Upper lobe of left lung (tissue), 6 donors: ENCODE results near the gene CMTM4. TPM values are rescaled to one million over a fixed set of nuclear protein-coding genes. Genes with fewer than 3 reads are reported as not detected.
A peak's percentile ranks its signal among the peaks of the same experiment; 100 is the strongest.

ENCODE experiments used
- ATAC-seq, 2 donors: fragments of 200-7000 bp; cut with Tn5 transposase; one replicate each; pipeline ENCODE4 v1.9.1; 2022; ENCODE audit warnings: mild to moderate bottlenecking in 2 of 2, moderate library complexity in 2 of 2; ENCODE audit not compliant: low FRiP score in 2 of 2
- DNase-seq, 2 donors: peaks; one replicate each; pipeline ENCODE4 v3.0.0-alpha.2; 2019 to 2020
- H3K27ac ChIP-seq, 4 donors: fragments of 200-600 bp; sonication (generic); one replicate each; pipeline ENCODE4 v1.5.1; 2016 to 2019
- H3K27me3 ChIP-seq, 4 donors: fragments of 200-600 bp; sonication (generic); one replicate each; pipeline ENCODE4 v1.5.1; 2017 to 2019
- H3K36me3 ChIP-seq, 4 donors: fragments of 200-600 bp; sonication (generic); one replicate each; pipeline ENCODE4 v1.5.1; 2016 to 2019
- H3K4me1 ChIP-seq, 4 donors: fragments of 200-600 bp; sonication (generic); one replicate each; pipeline ENCODE4 v1.5.1; 2018 to 2019
- H3K4me3 ChIP-seq, 4 donors: fragments of 200-600 bp; sonication (generic); one replicate each; pipeline ENCODE4 v1.5.1; 2017 to 2019; ENCODE audit warnings: mild to moderate bottlenecking in 2 of 4, moderate library complexity in 1 of 4
- H3K9me3 ChIP-seq, 4 donors: fragments of 200-600 bp; sonication (generic); one replicate each; pipeline ENCODE4 v1.5.1; 2018 to 2019
- EP300 ChIP-seq, 4 donors: sonication (generic); formaldehyde crosslinking; IDR thresholded peaks; one replicate each; pipeline ENCODE4 v1.5.1; 2017; ENCODE audit warnings: antibody characterized with exemption in 4 of 4, control low read depth in 2 of 4
- POLR2A ChIP-seq, 4 donors: fragments of 450-650 bp; IDR thresholded peaks; one replicate each; pipeline ENCODE4 v1.5.1; 2016 to 2017; ENCODE audit warnings: antibody characterized with exemption in 4 of 4, mild to moderate bottlenecking in 2 of 4
- POLR2AphosphoS5 ChIP-seq, 2 donors: sonication (generic); formaldehyde crosslinking; IDR thresholded peaks; one replicate each; pipeline ENCODE4 v1.5.1; 2017; ENCODE audit warnings: antibody characterized with exemption in 2 of 2
- WGBS, 2 donors: methylation state at CpG; one replicate each; pipeline ENCODE4 v1.1.5; 2017 to 2018; 5-methylcytosine and 5-hydroxymethylcytosine counted together
- total RNA-seq, 6 donors: library from RNA; depleted of rRNA in 4 of 6; stranded (reverse); fragments of >200 nt in 4 of 6; gene quantifications; one replicate each; pipeline versions ENCODE4 v1.1.0 to v1.2.1, GENCODE V29; 2016 to 2021
- TF ChIP-seq, protein P1 (sequence below), 6 experiments: fragments of 450-650 bp in 4 of 6; fragments of 200-600 bp in 2 of 6; sonication (generic) in 2 of 6; IDR thresholded peaks; one replicate each; pipeline ENCODE4 v1.5.1; 2016 to 2019; ENCODE audit warnings: antibody characterized with exemption in 6 of 6
- donor health status: DM: no; HTN: no; CAD: no; lungs with moderate emphysema.
- donor health status: DM: no; HTN: yes; CAD: no; lungs with severe emphysema.

The CMTM4 gene
- total RNA-seq, 6 donors from 2014 or later = 35.6 to 82.1 (median 55.1) TPM

DNA sequence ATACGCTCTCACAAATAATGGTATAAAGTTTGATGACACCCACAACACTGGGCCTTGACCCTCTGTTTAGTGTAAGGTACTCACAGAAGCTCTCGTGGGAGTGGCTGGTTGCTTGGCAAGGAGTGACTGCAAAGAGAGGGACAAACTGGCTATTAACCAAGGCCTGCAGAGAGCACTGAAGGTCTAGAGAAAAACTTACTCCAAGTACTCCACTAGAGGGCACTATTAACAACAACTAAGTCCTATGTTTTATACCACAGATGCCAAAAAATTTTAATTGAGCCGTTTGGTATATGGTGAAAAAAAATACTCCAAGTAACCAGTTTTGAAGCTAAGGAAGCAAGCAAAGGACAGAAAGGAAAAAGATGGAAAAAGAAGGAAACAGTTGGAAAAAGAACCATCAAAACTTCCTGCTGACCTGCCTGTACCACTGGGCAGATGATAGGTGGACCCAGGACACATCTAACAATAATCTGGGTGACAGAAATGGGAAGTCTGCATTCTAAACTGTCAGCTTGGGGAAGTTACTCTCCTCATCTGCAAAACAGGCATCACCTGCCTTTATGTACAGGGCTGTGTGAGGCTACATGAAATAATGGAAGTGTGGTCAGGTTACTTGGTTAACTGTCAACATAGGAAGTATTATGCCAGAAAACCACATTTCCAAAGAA is 31.7 kb upstream of the CMTM4 start:
- ATAC-seq = peak; percentile 81 to 89

DNA sequence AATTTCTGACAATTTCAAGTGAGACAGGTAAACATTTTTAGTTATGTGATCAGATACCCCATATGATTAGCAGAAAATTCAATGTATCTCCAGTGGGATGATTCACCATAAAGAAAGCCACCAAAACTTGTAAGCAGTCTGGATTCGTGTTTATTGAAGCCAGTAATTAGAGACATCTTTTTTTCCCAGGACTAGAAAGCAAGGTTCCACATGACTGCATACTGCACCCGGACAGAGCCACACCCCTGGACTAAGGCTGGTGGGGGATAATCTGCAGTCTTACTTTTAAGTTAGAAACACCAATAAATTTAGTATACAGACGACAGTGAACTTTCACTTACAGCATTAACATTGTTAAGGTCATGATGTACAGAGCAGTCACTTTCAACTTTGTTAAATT is 24.2 kb upstream of the CMTM4 start:
- H3K27me3 ChIP-seq = no peaks in the 10 kb centered on the region
- no peak for DNase-seq
- H3K4me1 ChIP-seq = peaks cover 0 to 8% (median 3%) of the 10 kb centered on the region in 4 donors
- no peak for TF ChIP-seq EP300 (IDR thresholded peaks at IDR 0.05)
- TF ChIP-seq, protein P1, sequence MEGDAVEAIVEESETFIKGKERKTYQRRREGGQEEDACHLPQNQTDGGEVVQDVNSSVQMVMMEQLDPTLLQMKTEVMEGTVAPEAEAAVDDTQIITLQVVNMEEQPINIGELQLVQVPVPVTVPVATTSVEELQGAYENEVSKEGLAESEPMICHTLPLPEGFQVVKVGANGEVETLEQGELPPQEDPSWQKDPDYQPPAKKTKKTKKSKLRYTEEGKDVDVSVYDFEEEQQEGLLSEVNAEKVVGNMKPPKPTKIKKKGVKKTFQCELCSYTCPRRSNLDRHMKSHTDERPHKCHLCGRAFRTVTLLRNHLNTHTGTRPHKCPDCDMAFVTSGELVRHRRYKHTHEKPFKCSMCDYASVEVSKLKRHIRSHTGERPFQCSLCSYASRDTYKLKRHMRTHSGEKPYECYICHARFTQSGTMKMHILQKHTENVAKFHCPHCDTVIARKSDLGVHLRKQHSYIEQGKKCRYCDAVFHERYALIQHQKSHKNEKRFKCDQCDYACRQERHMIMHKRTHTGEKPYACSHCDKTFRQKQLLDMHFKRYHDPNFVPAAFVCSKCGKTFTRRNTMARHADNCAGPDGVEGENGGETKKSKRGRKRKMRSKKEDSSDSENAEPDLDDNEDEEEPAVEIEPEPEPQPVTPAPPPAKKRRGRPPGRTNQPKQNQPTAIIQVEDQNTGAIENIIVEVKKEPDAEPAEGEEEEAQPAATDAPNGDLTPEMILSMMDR (IDR thresholded peaks at IDR 0.05) = no peak
- no peak for TF ChIP-seq POLR2AphosphoS5 (IDR thresholded peaks at IDR 0.05)
- no peak for TF ChIP-seq POLR2A (IDR thresholded peaks at IDR 0.05)
- H3K27ac ChIP-seq = no peak overlapping the region
- no peak overlapping the region for H3K4me3 ChIP-seq
- peaks cover 33 to 57% (median 40%) of the 10 kb centered on the region in 4 donors for H3K36me3 ChIP-seq
- WGBS, 2 donors = 88 to 89% methylated on average over 3 of the region's 3 CpGs
- no peaks in the 10 kb centered on the region for H3K9me3 ChIP-seq
- ATAC-seq = no peak

More for the DNA sequence above, 31.7 kb upstream of the CMTM4 start:
- TF ChIP-seq EP300 (IDR thresholded peaks at IDR 0.05) = no peak
- TF ChIP-seq, protein P1 (IDR thresholded peaks at IDR 0.05) = peak; percentile 53 to 75 (median 61)
- TF ChIP-seq POLR2AphosphoS5 (IDR thresholded peaks at IDR 0.05) = no peak
- no peaks in the 10 kb centered on the region for H3K27me3 ChIP-seq
- H3K9me3 ChIP-seq = no peaks in the 10 kb centered on the region
- H3K4me3 ChIP-seq = no peak overlapping the region
- H3K27ac ChIP-seq = peak overlapping the region in 1 of 4 donors; percentile 49
- peaks cover 54 to 94% (median 92%) of the 10 kb centered on the region in 4 donors for H3K36me3 ChIP-seq
- H3K4me1 ChIP-seq = peaks cover 0 to 10% (median 7%) of the 10 kb centered on the region in 4 donors
- DNase-seq = no peak
- 31 to 33% methylated on average over 3 of the region's 3 CpGs for WGBS, 2 donors

DNA sequence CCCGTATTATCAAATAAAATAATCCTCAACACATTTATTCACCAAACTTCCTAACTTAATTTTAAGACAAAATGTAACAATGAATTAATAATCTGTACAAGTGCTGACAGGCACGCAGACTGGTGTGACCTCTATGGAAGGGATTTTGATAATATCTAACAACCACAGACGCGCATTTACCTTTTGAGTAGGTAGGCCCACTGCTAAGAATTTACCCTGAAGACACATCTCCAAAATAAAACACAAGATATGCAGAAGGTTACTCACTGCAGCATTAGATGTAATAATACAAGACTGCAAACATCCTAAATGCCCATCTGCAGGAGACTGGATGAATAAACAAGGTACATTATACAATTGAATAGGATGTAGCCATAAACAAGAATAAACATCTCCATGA is 22.7 kb upstream of the CMTM4 start:
- Histone ChIP-seq H3K27me3 (no peaks in the 10 kb centered on the region), H3K4me1 (peaks cover 0 to 8% (median 3%) of the 10 kb centered on the region in 4 donors), H3K36me3 (peaks cover 18 to 41% (median 25%) of the 10 kb centered on the region in 4 donors), H3K27ac (no peak overlapping the region), H3K9me3 (no peaks in the 10 kb centered on the region), H3K4me3 (no peak overlapping the region)
- no peak for TF ChIP-seq EP300 (IDR thresholded peaks at IDR 0.05)
- TF ChIP-seq POLR2A (IDR thresholded peaks at IDR 0.05) = no peak
- no peak for TF ChIP-seq POLR2AphosphoS5 (IDR thresholded peaks at IDR 0.05)
- TF ChIP-seq, protein P1 (IDR thresholded peaks at IDR 0.05) = no peak
- DNase-seq (no peak), ATAC-seq (no peak)
- 86 to 92% methylated on average over 4 of the region's 4 CpGs for WGBS, 2 donors

DNA sequence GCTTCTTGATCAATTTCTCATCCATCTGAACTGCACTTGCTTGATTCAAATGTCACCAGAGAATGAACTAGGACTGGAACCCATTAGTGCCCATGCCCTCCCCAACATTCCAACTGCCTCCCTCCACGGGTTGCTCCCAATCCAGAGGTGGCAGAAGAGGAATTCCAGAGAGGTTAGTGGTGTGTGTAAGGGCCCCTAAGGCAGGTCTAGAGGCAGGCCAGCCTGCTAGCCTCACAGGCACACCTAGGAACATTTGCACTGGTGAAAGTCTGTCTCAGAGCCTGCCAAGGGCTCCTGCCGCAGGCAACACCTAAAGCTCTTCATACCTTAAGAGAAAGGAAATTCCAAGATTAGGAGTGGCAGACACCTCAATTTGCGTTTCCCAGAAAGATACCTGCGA is 21.2 kb upstream of the CMTM4 start:
- H3K27ac ChIP-seq = peak overlapping the region in 2 of 4 donors; percentile 14 to 51
- WGBS, 2 donors = 58 to 70% methylated on average over 4 of the region's 4 CpGs
- peaks cover 0 to 8% (median 3%) of the 10 kb centered on the region in 4 donors for H3K4me1 ChIP-seq
- H3K27me3 ChIP-seq = no peaks in the 10 kb centered on the region
- DNase-seq = no peak
- H3K4me3 ChIP-seq = no peak overlapping the region
- no peaks in the 10 kb centered on the region for H3K9me3 ChIP-seq
- peaks cover 5 to 27% (median 10%) of the 10 kb centered on the region in 4 donors for H3K36me3 ChIP-seq
- TF ChIP-seq POLR2AphosphoS5 (IDR thresholded peaks at IDR 0.05) (no peak), POLR2A (IDR thresholded peaks at IDR 0.05) (no peak), EP300 (IDR thresholded peaks at IDR 0.05) (no peak)
- TF ChIP-seq, protein P1 (IDR thresholded peaks at IDR 0.05) = no peak
- ATAC-seq = peak; percentile 51 to 78
